GM18508 (cell line): Measurements from ENCODE around the gene NMT2.

ENCODE experiments used
- ATAC-seq: cut with Tn5 transposase; IDR thresholded peaks from one replicate; pipeline ENCODE4 v1.9.1; 2021; ENCODE audit warnings: moderate number of reproducible peaks; ENCODE audit not compliant: insufficient read depth, unreplicated experiment

NMT2 gene

GRCh38 chr10:15103513-15103912, 65.0 kb downstream of the NMT2 start:
- ATAC-seq = no peak

GRCh38 chr10:15099886-15100285, 68.6 kb downstream of the NMT2 start:
- ATAC-seq = no peak

GRCh38 chr10:15097011-15097812, 71.3 kb downstream of the NMT2 start, which contains the start of gene RPP38:
Gene RPP38, plus strand, starts transcription at chr10:15097355. Its CDS starts 5,960 bp downstream, at chr10:15103315.
- peak; percentile 71 for ATAC-seq

- ATAC-seq = peak; percentile 3
Observed at GRCh38 chr10:15096661-15097010, 71.9 kb downstream of the NMT2 start.

- no peak for ATAC-seq
Observed at GRCh38 chr10:15092855-15093408, 75.6 kb downstream of the NMT2 start.

- no peak for ATAC-seq
Observed at GRCh38 chr10:15091418-15091817, 77.1 kb downstream of the NMT2 start.

GRCh38 chr10:15088428-15089261, 79.8 kb downstream of the NMT2 start, which contains the start of gene ACBD7:
Gene ACBD7, minus strand, starts transcription at chr10:15088776. Its CDS starts 48 bp downstream, at chr10:15088728.
- ATAC-seq = peak; percentile 75

GRCh38 chr10:15084502-15084922, 84.0 kb downstream of the NMT2 start:
- no peak for ATAC-seq

GRCh38 chr10:15083674-15084501, 84.6 kb downstream of the NMT2 start:
- no peak for ATAC-seq

GRCh38 chr10:15075421-15075820, 93.1 kb downstream of the NMT2 start:
- no peak for ATAC-seq

GRCh38 chr10:15072358-15072757, 96.1 kb downstream of the NMT2 start:
- ATAC-seq = no peak

GRCh38 chr10:15069230-15069629, 99.3 kb downstream of the NMT2 start:
- ATAC-seq = no peak

GRCh38 chr10:15068802-15069201, 99.7 kb downstream of the NMT2 start:
- ATAC-seq = no peak

GRCh38 chr10:15067154-15067553, 101.3 kb downstream of the NMT2 start:
- no peak for ATAC-seq

- ATAC-seq = no peak
Observed at GRCh38 chr10:15060638-15061037, 107.9 kb downstream of the NMT2 start.

GRCh38 chr10:15059914-15060313, 108.6 kb downstream of the NMT2 start:
- ATAC-seq = no peak

GRCh38 chr10:15058689-15059088, 109.8 kb downstream of the NMT2 start:
- ATAC-seq = no peak
